HG03565 (cell line): ENCODE measurements around the gene MEF2C.

Experiments
- ATAC-seq: cut with Tn5 transposase; IDR thresholded peaks from one replicate; pipeline ENCODE4 v1.9.1; 2021; ENCODE audit warnings: mild to moderate bottlenecking, moderate library complexity; ENCODE audit not compliant: unreplicated experiment

The MEF2C gene

DNA sequence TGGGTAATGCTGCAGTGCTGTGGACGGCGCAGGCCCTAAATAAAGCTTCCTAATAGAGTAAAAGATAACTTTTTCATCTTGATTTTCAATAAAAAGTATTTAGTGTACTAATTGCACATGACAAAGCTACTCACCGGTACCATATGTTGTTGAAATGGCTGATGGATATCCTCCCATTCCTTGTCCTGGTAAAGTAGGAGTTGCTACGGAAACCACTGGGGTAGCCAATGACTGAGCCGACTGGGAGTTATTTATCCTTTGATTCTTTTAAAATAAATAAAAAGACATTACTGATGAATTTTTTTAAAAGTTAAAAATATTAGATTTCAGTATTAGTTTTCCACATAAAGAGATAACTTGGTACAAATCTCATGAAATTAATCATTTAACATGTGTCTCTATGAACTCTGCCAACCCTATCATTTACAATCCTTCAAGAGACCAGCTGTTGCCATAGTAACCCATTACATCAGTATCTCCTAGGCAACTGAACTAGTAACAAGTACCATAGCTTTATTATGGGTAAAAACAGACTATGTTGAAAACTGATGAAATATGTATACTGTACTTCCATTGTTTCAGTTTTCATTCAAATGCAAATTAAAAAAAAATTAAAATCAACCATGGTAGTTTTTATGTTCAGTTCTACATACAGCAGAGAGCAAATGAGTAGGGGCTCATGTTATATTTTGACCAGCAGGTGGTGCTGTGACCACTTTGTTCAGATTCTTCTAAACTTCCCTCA is 153.7 kb downstream of the MEF2C start:
- peak; percentile 27 for ATAC-seq

- ATAC-seq = no peak
Measured at GRCh38 chr5:88727705-88728313, 155.2 kb downstream of the MEF2C start.

DNA sequence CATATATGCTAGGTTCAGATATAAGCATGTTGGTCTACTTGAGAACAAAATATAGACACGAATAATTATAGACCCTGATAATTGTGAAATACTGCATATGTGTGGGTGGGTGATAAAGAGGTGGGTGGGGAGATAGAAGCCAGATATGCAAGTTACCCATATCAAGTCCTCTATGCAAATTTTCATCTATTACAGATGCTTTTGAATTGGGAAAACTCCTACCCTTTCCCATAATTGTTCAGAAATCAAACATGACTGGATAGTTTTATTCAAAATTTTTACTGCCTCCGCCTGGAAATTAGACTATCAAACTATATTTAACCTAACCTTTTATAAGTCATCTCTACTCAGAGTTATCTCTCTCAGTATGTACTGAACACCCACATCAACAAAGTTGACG is 157.5 kb downstream of the MEF2C start:
- ATAC-seq = no peak

- ATAC-seq = no peak
Measured at GRCh38 chr5:88724201-88724600, 158.8 kb downstream of the MEF2C start.

DNA sequence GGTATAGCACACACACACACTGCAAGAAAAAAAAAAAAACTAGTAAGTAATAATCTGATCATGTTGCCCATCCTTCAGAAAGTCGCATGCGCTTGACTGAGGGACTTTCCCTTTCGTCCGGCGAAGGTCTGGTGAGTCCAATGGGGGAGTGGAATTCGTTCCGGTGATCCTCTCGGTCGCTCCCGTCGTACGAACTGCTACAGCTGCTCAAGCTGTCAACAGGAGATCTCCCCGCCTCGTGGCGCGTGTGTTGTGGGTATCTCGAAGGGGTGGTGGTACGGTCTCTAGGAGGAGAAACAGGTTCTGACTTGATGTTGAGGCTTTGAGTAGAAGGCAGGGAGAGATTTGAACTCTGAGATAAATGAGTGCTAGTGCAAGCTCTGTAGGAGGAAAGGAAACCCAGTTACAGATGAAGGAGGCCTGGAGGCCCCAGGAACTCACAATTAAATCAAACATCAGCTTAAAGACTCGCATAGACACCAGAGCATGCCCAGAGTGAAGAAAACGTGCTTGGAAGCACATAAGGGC is 160.4 kb downstream of the MEF2C start:
- ATAC-seq = no peak

GRCh38 chr5:88719434-88719833 is 163.6 kb downstream of the MEF2C start:
- no peak for ATAC-seq

DNA sequence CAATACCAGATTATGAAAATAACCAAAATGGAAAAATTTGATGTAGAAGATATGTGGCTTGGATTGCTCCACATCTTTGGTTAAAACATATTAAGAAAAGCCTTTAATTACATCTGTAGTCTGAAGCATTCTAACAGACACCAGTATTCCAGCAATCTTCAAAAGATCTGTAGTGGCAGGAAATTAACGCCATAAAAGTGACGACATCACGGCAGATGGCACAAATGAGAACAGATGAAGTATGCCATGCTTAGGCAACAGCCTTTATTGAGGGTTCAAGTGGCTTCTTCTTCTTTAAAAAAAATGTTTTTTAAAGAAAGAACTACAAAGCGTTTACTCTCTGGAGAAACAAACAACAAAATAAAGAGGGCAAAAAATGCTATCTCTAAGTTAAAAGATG is 164.2 kb downstream of the MEF2C start:
- no peak for ATAC-seq

DNA sequence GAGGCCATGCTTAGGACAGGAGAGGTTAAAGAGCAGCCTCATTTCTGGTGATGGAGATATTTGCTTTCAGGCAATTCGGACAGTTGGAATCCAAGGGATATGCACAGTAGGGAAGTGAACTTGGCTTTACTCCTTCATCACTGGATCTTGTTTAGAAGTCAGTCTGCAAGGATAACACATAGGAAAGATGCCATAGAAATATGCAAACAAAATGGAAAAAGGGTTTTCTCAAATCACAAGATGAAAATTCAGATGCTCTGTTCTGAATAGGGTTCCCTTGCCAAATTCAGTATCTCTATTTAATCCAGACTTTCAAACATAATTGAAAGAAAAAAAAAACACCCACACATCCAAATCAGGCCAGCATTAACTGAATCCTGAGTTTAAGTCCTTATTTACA is 166.9 kb downstream of the MEF2C start:
- ATAC-seq = no peak

DNA sequence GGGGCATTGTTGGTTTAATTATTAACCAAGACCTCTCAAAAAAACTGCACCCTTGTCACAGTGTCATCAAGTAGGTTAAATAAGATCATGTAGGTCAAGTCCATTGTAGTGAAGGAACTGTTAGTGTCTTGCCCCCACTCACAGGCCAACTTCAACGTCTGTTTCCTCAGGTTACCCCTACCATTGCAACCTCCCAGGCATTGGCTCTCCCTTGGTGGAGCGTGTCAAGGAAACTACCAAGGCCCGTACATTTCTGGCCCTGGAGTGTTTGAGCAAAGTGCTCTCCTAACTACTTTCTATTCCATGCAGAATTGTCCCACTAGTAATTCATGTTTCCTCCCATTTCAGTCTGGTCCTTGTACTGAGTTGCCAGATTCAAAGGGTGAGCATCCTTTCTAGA is 167.5 kb downstream of the MEF2C start:
- no peak for ATAC-seq

- ATAC-seq = no peak
Measured at GRCh38 chr5:88713818-88714217, 169.2 kb downstream of the MEF2C start.

- ATAC-seq = no peak
Measured at GRCh38 chr5:88708682-88709398, 174.1 kb downstream of the MEF2C start.

DNA sequence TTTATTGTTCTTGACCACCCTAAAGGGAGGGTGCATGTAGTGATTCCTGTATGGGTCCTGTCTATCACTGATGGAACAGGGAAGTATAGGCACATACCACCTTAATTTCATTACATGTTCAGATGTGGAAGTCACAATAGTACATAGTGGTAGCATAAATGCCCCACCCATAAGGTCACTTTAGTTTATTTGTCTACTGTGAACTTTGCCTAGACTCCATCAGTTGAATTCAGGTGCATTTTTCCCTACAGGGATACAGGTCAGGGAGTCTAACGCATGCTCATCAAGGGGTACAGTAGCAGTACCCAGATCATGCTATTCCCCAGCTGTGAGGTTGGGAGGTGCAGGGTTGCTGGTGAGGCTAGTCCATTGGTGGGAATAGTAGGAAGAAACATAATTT is 175.0 kb downstream of the MEF2C start:
- ATAC-seq = no peak

DNA sequence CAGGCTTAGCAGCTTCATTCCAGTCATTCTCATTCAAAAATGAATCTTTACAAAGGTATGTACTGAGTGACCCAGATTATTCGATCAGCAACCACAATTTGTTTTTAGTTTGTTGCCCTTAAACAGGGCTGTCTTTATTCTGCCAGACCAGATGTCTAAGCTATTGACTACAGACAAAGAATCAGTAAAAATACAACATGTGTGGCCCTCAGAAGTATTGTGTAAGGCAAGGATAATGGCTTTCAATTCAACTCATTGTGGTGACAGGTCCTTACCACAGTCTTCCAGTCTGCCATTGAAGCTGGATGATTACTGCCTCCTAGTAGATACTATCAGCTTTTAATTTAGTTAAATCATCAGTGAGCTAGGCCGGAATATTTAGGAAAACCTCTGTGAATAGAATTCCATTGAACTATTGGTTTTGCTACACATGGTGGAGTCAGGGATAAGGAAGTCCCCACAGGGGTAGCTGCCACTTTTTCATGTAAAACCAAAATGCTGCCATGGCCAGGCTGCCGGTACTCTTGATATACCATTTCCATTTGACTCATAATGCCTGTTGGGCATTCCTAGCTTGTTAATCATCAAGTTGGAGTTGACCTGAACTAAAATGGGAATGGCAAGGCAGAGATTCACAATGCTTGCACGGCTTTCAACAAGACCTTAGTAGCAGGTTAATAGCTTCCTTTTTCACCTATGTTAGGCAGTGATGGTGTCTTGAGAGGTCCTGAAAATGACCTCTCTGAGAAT is 175.6 kb downstream of the MEF2C start:
- no peak for ATAC-seq

DNA sequence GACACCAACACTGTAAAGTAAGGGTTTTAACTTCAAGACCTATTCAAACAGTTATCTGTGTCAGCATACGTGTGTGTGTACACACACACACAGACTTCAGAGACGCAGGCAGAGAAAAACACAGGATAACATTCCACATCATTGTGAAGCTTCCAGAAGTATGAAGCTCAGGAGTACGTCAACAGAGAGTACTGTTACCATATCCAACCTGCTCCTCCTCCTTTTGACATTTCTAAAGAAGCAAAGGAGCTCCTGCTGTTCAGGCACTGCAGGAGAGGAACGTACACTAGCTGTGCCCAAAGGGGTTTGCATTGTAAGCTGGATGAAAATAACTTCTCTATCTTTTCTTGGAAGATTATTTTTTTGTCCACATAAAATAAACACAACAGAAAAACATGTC is 180.7 kb downstream of the MEF2C start:
- no peak for ATAC-seq

- no peak for ATAC-seq
Measured at GRCh38 chr5:88700121-88700520, 182.9 kb downstream of the MEF2C start.

DNA sequence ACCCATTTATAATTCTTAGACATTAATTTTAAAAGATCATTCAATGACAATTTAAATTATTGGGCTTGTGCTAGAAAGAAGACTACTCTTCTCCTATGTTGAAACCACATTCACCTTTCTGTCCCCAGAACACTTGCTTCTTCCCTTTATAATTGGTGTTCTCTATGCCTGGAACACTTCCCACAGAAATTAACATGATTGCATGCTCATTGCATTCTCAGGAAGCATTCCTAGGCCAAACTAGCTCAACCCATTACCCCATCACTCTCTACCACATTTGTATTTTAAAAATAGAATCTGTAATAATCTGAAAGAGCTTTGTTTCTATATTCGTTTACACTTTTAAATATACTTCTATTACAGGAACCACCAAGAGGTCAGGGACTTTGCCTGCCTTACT is 184.7 kb downstream of the MEF2C start:
- no peak for ATAC-seq

GRCh38 chr5:88696466-88696865 is 186.5 kb downstream of the MEF2C start:
- no peak for ATAC-seq

- no peak for ATAC-seq
Measured at GRCh38 chr5:88695931-88696330, 187.1 kb downstream of the MEF2C start.

- no peak for ATAC-seq
Measured at GRCh38 chr5:88695232-88695631, 187.8 kb downstream of the MEF2C start.

DNA sequence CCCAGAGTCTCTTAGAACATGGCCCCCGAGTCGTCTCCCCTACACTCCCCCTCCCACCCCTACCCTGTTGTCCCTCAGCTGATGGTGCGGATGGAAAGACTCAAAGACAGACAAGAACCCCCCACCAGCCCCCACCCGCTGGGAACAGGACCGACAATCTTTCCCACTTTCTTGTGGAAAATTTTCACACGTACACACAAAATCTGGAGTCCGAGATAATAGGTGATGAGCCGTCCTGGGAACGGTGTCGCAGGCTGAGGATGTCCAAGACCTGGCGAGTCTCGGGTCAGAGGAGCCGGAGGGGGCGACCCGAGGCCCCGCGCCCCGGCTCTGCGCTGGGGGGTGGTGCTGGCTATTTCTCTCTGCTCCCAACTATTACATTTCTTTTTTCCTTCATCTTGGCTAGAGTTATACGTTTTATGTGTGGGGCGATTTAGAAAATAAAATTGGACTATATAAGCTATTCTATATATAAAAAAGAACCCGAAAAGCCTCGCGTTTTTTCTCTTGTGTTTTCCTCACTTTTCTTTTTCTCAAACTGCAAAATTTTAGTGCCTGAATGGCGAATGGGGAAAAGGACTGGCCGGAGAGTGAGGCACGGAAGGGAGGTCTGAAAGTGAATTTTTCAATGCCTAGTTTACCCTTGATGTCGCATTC is 188.8 kb downstream of the MEF2C start:
- ATAC-seq = no peak
